Spleen (tissue), 11 donors: ENCODE measurements around the gene TRIM38. TPM values are rescaled to one million over a fixed set of nuclear protein-coding genes. Genes with fewer than 3 reads are reported as not detected.

Experiments
- DNase-seq: peaks from one replicate; pipeline ENCODE4 v3.0.0-alpha.2; 2020
- H3K27ac ChIP-seq, 8 donors: fragments of 200-600 bp; sonication (generic) in 7 of 8; 1 replicate in 4 of 8; 2 replicates in 4 of 8; pipeline versions ENCODE4 v1.5.0 to v1.8.0; 2016 to 2021; ENCODE audit warnings: inconsistent platforms in 4 of 8, mild to moderate bottlenecking in 4 of 8, moderate library complexity in 1 of 8
- H3K27me3 ChIP-seq, 7 donors: fragments of 200-600 bp; sonication (generic) in 6 of 7; replicated peaks in 1 of 7; 1 replicate in 4 of 7; 2 replicates in 3 of 7; pipeline versions ENCODE4 v1.5.0 to v1.8.0; 2016 to 2021; ENCODE audit warnings: inconsistent platforms in 3 of 7, mild to moderate bottlenecking in 1 of 7
- H3K36me3 ChIP-seq, 6 donors: fragments of 200-600 bp; sonication (generic) in 5 of 6; 1 replicate in 4 of 6; 2 replicates in 2 of 6; pipeline versions ENCODE4 v1.5.0 to v1.8.0; 2016 to 2021; ENCODE audit warnings: inconsistent platforms in 2 of 6
- H3K4me1 ChIP-seq, 6 donors: fragments of 200-600 bp; sonication (generic) in 5 of 6; 1 replicate in 3 of 6; 2 replicates in 3 of 6; pipeline versions ENCODE4 v1.5.0 to v1.8.0; 2016 to 2021; ENCODE audit warnings: inconsistent platforms in 3 of 6
- H3K4me3 ChIP-seq, 8 donors: fragments of 200-600 bp; sonication (generic) in 7 of 8; 1 replicate in 4 of 8; 2 replicates in 4 of 8; pipeline versions ENCODE4 v1.5.0 to v1.8.0; 2016 to 2021; ENCODE audit warnings: inconsistent platforms in 4 of 8, mild to moderate bottlenecking in 4 of 8, moderate library complexity in 2 of 8
- H3K9me3 ChIP-seq, 8 donors: fragments of 200-600 bp; sonication (generic) in 7 of 8; 1 replicate in 4 of 8; 2 replicates in 4 of 8; pipeline versions ENCODE4 v1.5.0 to v1.8.0; 2016 to 2021; ENCODE audit warnings: inconsistent platforms in 4 of 8
- CTCF ChIP-seq, 11 experiments: fragments of 200-600 bp in 7 of 11; fragments of 450-650 bp in 4 of 11; sonication (generic) in 4 of 11; IDR thresholded peaks in 8 of 11; conservative IDR thresholded peaks in 3 of 11; 1 replicate in 7 of 11; 2 replicates in 4 of 11; pipeline versions ENCODE4 v1.4.0 to v1.8.0; 2016 to 2021; ENCODE audit warnings: antibody characterized with exemption in 11 of 11, inconsistent platforms in 4 of 11, mild to moderate bottlenecking in 1 of 11
- POLR2A ChIP-seq, 3 donors: fragments of 450-650 bp; IDR thresholded peaks; one replicate each; pipeline ENCODE4 v1.5.1; 2017; ENCODE audit warnings: antibody characterized with exemption in 3 of 3, mild to moderate bottlenecking in 1 of 3
- POLR2AphosphoS5 ChIP-seq, 3 donors: sonication (generic); formaldehyde crosslinking; IDR thresholded peaks; one replicate each; pipeline ENCODE4 v1.5.1; 2017; ENCODE audit warnings: antibody characterized with exemption in 3 of 3
- WGBS, 5 donors: extraction: QIAGEN DNeasy Blood & Tissue Kit in 3 of 5; methylation state at CpG; one replicate each; pipeline versions ENCODE4 v1.1.5 to v1.1.7; 2013 to 2018; 5-methylcytosine and 5-hydroxymethylcytosine counted together
- intact Hi-C: fragments of 100-400 bp; cut with DNase I; formaldehyde crosslinking; loops from one replicate; pipeline ENCODE4 v1.15.0; 2023; ENCODE audit warnings: low total_unique reads
- polyA plus RNA-seq, 3 donors: library from polyadenylated mRNA; stranded (reverse); fragments of 200-250 nt; gene quantifications; one replicate each; pipeline ENCODE4 v1.2.1, GENCODE V29; 2013
- total RNA-seq, 7 donors: library from RNA; depleted of rRNA in 3 of 7; stranded (reverse); fragments of >200 nt in 3 of 7; fragmentation: NEBNext Ultra II Directional in 4 of 7; extraction: Animal tissue kit (Norgen Biotek cat#: 25700) in 4 of 7; gene quantifications; one replicate each; pipeline versions ENCODE4 v1.1.0 to v1.2.1, GENCODE V29; 2016 to 2021
- donor health status: healthy with polysubstance abuse.
- donor health status: DM: no; HTN: no; CAD: no; lungs with moderate emphysema.
- donor health status: DM: no; HTN: no; CAD: no.
- donor health status: Bipolar disorder and iron deficiency.
- donor health status: healthy.
- donor health status: DM: no; HTN: no; CAD: no.
- donor health status: DM: yes; HTN: yes; CAD: no.

The TRIM38 gene
- total and polyA plus RNA-seq, 10 donors, result 8.0 to 34.4 (median 28.1) TPM

GRCh38 chr6:25959890-25960536, 2.6 kb upstream of the TRIM38 start:
- 35 to 51% (median 43%) methylated on average over 2 of the region's 2 CpGs for WGBS, 5 donors
- Histone ChIP-seq H3K4me1 (peaks cover 16 to 60% (median 46%) of the 10 kb centered on the region in 6 donors), H3K27ac (peak overlapping the region in 3 of 8 donors; percentile 96 to 97 (median 97)), H3K9me3 (no peaks in the 10 kb centered on the region), H3K4me3 (no peak overlapping the region), H3K27me3 (no peaks in the 10 kb centered on the region), H3K36me3 (peaks cover 0 to 10% (median 5%) of the 10 kb centered on the region in 6 donors)
- intact Hi-C loops, result no loop called here
- TF ChIP-seq POLR2A (IDR thresholded peaks at IDR 0.05) (no peak), POLR2AphosphoS5 (IDR thresholded peaks at IDR 0.05) (no peak), CTCF (IDR thresholded peaks at IDR 0.05 in 8 of 11, conservative IDR thresholded peaks at IDR 0.05 in 3 of 11) (no peak)
- DNase-seq, result no peak

- intact Hi-C loops, result no loop called here
- WGBS, 5 donors, result 76 to 93% (median 80%) methylated on average over 3 of the region's 3 CpGs
- H3K4me3 ChIP-seq, result no peak overlapping the region
- H3K9me3 ChIP-seq, result no peaks in the 10 kb centered on the region
- H3K27me3 ChIP-seq, result no peaks in the 10 kb centered on the region
- no peak for DNase-seq
- H3K27ac ChIP-seq, result peak overlapping the region in 4 of 8 donors; percentile 96 to 97 (median 96)
- peaks cover 21 to 67% (median 53%) of the 10 kb centered on the region in 6 donors for H3K4me1 ChIP-seq
- no peak for TF ChIP-seq POLR2A (IDR thresholded peaks at IDR 0.05)
- no peak for TF ChIP-seq CTCF (IDR thresholded peaks at IDR 0.05 in 8 of 11, conservative IDR thresholded peaks at IDR 0.05 in 3 of 11)
- no peak for TF ChIP-seq POLR2AphosphoS5 (IDR thresholded peaks at IDR 0.05)
- peaks cover 0 to 16% (median 11%) of the 10 kb centered on the region in 6 donors for H3K36me3 ChIP-seq
Measured at GRCh38 chr6:25960734-25961133, 1.9 kb upstream of the TRIM38 start.

GRCh38 chr6:25961619-25962148, 918 bp upstream of the TRIM38 start:
- H3K9me3 ChIP-seq, result no peaks in the 10 kb centered on the region
- peaks cover 0 to 25% (median 18%) of the 10 kb centered on the region in 6 donors for H3K36me3 ChIP-seq
- 42 to 66% (median 62%) methylated on average over 3 of the region's 3 CpGs for WGBS, 5 donors
- TF ChIP-seq CTCF (IDR thresholded peaks at IDR 0.05 in 8 of 11, conservative IDR thresholded peaks at IDR 0.05 in 3 of 11), result no peak
- TF ChIP-seq POLR2AphosphoS5 (IDR thresholded peaks at IDR 0.05), result no peak
- TF ChIP-seq POLR2A (IDR thresholded peaks at IDR 0.05), result no peak
- H3K4me3 ChIP-seq, result peak overlapping the region; percentile 19 to 84 (median 64)
- no peak for DNase-seq
- H3K4me1 ChIP-seq, result peaks cover 30 to 76% (median 63%) of the 10 kb centered on the region in 6 donors
- H3K27ac ChIP-seq, result peak overlapping the region; percentile 92 to 97 (median 96)
- H3K27me3 ChIP-seq, result no peaks in the 10 kb centered on the region
- intact Hi-C loops, result no loop called here

- Histone ChIP-seq H3K36me3 (peaks cover 0 to 43% (median 35%) of the 10 kb centered on the region in 6 donors), H3K27ac (peak overlapping the region; percentile 92 to 97 (median 96)), H3K27me3 (no peaks in the 10 kb centered on the region), H3K9me3 (no peaks in the 10 kb centered on the region), H3K4me3 (peak overlapping the region; percentile 43 to 84 (median 64)), H3K4me1 (peaks cover 44 to 90% (median 80%) of the 10 kb centered on the region in 6 donors)
- 0 to 6% (median 3%) methylated on average over 6 of the region's 6 CpGs for WGBS, 5 donors
- DNase-seq, result no peak
- no peak for TF ChIP-seq POLR2AphosphoS5 (IDR thresholded peaks at IDR 0.05)
- TF ChIP-seq POLR2A (IDR thresholded peaks at IDR 0.05), result no peak
- no peak for TF ChIP-seq CTCF (IDR thresholded peaks at IDR 0.05 in 8 of 11, conservative IDR thresholded peaks at IDR 0.05 in 3 of 11)
- intact Hi-C loops, result no loop called here
Measured at GRCh38 chr6:25963426-25964123, 973 bp downstream of the TRIM38 start.
